GM19452 (cell line): Measurements from ENCODE around the gene SLC35A1.

Experiments
- ATAC-seq: cut with Tn5 transposase; IDR thresholded peaks from one replicate; pipeline ENCODE4 v1.9.1; 2021; ENCODE audit not compliant: unreplicated experiment

The SLC35A1 gene

DNA sequence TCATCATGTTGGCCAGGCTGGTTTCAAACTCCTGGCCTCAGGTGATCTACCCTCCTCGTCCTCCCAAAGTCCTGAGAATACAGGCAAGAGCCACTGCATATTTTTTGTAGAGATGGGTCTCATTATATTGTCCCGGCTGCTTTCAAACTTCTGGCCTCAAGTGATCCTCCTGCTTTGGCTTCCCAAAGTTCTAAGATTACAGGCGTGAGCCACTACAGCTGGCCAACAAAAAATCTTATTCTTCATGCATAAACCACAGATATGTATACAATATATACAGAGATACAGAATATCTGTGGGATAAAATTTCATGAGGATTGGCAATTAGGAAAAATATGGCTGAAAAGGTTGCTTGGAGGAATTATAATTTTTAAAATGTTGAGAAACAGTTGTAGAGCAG, 49.9 kb downstream of the SLC35A1 start:
- no peak for ATAC-seq

DNA sequence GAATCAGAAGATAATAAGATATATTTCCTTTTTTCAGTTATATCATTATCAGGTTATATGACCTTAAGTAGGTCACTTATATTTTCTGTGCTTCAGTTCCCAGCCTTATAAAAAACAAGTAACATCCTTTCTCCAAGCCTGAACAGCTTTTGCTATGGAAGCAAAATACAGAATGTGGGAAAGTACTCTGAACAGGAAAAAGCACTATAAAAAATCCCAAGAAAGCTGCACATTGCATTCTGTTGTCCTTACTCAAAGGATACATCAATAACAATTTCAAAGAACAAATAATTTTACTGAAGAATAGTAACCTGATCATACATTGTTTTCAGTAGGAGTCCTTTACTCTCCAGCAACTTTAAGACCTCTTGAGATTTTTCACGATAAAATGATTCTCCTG, 56.4 kb downstream of the SLC35A1 start:
- ATAC-seq, result no peak

DNA sequence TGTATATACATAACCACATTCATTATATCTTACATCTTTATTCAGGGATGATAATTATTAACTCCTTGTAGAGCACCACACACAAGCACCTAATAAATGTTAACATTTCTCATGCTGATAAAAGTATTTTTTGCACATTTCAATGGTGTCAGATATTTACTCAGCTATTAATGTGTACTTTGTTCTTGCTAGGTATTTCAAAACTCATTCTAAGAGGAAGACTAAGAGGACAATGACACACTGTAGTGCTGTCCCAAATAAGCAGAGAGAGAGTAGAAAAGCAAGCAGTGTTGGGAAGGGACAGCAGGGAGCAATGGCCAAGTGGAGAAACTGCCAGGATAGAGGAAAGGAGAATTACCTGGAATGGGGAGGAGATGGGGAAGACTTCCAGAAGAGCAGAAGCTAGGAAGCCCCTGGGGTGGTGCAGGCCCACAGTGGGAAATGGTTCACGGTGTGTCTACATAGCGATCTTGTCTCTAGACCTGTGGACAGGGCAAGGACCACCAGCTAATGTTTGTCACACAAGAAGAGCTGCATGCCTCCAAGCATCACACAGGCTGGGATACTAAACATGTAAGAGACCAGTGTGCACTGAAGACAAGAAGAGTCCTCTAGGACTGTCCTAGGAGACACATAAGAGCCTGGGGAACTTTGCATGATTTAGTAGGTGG, 61.7 kb downstream of the SLC35A1 start:
- ATAC-seq, result no peak

DNA sequence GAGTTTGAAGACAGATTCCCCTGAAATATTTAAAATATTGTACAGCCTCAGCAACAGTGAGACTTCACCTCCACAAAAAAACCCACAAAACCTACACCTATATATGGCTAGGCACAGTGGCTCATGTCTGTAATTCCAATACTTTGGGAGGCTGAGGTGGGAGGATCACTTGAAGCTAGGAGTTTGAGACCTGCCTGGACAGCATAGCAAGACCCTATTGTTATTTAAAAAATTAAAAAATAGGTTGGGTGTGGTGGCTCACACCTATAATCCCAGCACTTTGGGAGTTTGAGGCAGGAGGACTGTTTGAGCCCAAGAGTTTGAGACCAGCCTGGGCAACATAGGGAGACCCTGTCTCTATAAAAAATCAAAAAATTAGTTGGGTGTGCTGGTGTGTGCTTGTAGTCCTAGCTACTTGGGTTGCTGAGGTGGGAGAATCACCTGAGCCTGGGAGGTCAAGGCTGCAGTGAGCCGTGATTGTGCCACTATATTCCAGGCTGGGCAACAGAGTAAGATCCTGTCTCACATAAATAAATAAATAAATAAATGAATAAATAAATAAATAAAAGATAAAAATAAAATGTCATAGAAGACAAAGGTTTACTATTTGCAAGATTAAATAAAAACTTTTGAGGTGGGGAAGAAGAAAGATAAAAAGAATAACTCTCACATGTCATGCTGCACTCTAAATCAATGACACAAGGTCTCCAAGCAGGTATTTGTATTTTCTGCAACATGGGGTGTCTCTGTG, 65.9 kb downstream of the SLC35A1 start:
- no peak for ATAC-seq

DNA sequence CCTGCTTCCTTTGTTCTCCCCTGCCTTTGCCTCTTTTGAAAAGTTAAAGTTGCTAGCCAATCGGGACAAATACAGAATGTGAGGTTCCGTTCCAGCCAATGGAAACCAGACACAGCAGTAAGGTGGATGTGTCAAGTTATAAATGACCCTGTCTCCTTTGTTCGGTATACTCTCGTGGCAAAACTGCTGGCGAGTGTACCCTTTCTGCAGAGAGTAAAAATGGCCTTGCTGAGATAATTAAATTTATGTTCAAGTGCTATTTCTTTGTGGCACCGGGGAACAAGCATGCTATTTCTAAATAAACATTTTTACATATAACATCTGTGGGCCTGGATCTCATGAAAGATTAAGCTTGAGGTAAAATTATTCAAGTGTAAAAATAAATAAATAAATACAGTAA, 66.8 kb downstream of the SLC35A1 start:
- ATAC-seq, result no peak

DNA sequence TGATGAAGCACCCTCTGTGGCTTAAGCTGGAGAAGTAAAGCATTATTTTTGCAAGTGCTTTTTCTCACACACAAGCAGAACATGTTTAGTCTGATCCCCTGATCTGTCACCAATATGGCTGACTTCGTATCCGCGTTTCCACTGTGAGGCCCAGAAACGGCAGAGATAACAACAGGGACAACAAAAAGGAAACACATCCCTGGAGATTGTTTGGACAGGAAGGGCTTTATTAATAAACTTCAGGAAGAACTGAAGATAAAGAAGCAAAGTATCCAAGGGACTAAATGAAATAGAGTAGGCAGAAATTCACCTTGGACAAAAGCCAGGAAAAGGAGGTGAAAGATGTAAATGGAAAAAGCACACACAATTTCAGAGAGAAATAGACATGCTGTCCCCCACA, 67.8 kb downstream of the SLC35A1 start:
- no peak for ATAC-seq

DNA sequence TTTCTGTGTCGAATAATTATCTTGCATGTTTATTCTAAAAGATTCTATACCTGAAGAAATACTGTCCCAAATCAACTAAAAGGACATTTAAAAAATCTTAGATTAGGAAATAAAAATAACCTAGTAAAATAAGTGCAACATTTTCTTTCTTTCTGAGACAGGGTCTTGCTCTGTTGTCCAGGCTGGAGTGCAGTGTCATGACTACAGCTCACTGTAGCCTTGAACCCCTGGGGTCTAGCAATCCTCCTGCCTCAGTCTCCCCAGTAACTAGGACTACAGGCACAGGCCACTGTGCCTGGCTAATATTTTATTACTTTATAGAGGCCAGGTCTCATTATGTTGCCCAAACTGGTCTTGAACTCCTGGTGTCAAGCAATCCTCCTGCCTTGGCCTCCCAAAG, 68.3 kb downstream of the SLC35A1 start:
- no peak for ATAC-seq

DNA sequence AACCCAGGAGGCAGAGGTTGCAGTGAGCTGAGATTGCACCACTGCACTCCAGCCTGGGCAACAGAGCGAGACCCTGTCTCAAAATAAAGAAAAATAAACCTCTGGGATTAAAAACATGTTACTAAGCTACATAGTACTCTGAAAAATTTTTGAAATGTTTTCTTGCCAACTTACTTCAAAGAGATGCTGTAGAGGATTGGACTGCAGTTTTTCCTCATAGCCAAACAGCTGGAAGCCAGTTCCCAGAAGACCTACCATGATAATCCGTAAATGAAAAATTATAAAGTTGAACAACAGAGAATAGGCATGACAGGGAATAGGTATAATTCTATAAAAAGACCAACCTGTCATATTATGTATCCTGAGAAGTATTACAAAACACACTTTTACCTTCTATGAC, 69.0 kb downstream of the SLC35A1 start:
- ATAC-seq, result no peak

DNA sequence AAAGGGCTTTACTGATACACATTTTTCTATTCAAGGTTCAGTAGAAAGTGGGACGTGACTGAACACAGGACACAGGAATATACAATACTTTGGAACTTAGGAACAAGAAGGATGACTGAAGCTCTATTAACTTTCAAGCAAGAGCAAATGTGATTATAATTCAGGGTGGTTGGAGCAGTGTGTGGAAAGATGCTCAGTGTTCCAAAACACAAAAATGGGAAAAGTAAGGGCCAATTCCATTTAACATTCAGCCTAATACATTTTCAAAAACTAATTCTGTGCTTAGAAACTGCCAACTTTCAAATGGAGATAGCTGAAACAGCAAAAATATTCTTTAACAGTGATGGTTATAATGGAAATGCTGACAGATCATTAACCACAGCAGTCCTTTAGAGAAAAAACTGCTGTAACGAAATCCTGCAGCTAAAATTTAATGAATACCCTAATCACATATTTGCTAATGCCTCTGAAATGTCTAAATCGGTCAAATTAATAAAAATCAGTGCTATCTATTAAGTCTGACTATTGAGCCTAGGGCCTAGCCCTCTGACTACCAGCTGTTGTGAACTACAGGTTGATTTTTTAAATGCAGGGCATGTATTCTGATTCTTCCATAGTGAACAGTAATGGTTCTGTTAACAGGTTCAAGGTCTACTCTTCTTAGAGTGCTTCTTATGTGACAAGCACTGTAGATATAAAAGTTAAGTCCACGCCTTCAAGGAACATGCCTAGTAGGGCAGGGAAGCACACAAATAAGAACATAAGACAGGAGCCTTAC, 71.1 kb downstream of the SLC35A1 start:
- no peak for ATAC-seq

DNA sequence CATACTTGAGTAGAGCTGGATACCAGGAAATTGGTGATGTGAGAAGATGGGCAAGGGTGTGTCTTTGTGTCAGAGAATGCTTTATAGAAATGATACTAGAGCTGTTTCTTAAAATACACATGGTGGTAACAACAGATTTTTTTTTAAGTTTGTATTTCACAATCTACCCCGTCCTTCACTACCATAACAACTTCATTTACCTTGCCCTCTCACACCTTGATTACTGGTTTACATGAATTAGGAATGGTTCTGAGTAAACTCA, 71.6 kb downstream of the SLC35A1 start:
- ATAC-seq, result no peak

DNA sequence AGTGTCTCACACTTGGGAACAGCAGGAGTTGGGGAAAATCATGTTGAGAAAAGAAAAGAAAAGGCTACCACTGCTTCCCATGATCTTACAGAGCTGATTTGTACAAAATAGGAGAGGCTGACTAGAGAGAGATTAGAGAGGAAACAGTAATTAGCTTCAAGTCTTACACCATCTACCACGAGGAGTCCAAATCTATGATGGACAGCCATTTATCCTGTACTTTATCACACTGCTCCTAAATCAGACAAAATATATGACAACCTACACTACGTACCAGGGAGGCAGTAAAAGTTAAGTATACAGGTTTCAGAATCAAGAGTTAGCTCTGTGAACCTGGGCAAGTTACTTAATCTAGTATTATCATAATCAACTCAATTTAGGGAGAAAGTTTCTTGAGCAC, 79.0 kb downstream of the SLC35A1 start:
- no peak for ATAC-seq

DNA sequence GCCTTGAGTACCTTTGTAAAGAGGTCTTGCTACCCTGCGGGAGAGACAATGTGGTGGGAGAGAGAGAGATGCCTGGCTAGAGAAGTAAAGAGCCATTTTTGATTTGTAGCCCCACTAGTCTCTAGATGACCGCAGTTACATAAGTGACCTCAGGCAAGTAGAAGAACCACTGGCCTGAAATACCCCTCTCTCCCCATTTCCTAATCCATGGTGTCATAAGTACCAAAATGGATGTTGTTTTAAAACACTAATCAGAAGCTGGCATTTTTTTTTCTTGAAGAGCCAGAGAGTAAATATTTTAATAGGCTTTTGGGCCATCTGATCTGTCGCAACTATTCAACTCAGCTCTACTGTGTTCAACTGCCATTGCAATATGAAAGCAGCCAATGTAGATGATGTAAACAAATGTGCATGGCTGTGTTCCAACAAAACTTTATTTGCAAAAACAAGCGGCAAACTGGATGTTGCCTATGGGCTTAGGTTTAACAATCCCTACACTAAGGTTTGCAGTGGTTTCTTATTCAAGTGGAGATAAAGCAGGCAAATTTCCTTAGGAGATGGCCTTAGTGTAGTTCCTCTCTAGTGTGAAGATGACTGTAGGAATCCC, 80.5 kb downstream of the SLC35A1 start:
- ATAC-seq, result no peak

DNA sequence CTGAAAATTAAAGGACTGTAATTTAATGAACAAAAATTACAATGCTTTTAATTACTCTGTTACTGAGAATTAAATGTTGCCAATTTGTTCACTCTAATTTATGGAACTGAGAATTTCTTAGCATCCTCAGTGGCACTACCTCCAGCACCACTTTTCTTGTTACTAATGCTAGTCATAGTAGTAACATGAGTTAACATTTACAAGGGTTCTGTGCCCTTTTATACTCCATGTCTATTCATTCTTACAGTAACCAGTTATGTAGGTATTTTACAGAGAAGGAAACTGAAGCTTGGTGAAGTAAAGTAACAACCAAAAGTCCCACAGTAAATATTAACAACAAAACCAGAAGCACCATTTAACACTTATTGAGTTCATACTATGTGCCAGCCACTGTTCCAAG, 82.7 kb downstream of the SLC35A1 start:
- ATAC-seq, result no peak

DNA sequence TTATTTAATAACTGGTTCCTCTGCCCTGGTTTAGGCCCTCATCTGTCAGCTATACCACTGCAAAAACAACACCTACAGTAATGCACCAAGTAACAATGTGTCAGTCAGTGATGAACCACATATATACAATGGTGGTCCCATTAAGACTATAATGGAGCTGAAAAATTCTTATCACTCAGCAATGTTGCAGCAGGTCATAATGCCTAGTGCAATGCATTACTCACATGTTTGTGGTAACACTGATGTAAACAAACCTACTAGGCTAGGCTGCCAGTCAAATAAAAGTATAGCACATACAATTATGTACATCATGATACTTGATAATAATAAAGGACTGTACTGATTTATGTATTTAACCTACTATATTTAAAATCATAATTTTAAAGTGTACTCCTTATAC, 85.7 kb downstream of the SLC35A1 start:
- ATAC-seq, result no peak

DNA sequence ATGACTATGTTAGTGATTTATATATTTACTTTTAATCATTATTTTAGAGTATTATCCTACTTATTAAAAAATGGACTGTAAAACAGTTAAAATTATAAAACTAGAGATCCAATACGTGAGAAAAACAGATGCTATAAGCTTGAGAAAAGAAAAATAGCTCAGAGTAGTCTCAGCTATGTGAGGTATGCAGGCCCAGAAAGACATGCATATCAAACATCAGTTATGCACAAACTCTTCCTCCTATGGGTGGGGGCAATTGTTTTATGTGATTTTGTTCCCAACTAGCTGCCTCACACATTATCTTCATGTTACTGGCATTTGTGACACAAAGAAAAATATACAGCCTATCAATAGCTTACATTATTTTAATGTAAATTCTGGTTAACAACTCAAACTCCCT, 88.2 kb downstream of the SLC35A1 start:
- no peak for ATAC-seq
